ENCODE results near the gene GJB4.

The GJB4 gene

DNA sequence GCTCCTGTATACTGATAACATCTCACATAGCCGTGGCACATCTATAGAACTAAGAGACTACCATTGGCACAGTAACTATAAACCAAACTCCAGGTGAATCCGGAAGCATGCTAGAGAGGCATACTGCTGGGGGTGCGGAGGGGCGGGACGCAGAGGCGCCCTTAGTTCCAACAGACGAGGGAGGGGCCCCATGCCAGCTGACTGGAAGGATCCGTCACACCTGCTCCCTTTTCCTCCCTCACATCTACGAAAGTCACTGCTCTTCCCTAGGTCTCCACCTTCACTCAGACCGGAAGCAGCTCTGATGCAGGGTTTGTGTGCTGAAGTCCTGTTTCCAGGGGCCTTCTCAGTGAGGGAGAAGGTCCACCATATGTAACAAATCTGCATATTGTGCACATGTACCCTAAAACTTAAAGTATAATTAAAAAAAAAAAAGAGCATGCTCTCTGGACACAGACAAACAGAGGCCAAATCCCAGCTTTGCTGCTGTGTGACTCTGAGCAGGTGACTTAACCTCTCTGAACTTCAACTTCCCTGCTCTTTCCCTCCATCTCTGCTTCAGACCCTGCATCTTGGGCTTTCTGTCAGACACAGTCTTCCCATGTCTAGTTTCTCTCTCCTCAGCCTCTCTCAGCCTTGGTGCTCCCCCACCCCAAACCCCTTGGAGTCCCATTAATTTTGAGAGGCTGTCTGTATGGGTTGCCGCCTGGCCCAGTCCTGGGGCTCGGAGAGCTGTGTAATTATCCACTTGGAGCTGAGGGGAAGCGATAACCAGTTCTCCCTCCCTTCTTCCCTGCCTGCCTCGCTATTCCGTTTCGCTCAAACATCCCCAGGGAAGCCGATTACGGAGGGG lies 12.5 kb upstream of the GJB4 start:
- TF ChIP-seq, protein P1, sequence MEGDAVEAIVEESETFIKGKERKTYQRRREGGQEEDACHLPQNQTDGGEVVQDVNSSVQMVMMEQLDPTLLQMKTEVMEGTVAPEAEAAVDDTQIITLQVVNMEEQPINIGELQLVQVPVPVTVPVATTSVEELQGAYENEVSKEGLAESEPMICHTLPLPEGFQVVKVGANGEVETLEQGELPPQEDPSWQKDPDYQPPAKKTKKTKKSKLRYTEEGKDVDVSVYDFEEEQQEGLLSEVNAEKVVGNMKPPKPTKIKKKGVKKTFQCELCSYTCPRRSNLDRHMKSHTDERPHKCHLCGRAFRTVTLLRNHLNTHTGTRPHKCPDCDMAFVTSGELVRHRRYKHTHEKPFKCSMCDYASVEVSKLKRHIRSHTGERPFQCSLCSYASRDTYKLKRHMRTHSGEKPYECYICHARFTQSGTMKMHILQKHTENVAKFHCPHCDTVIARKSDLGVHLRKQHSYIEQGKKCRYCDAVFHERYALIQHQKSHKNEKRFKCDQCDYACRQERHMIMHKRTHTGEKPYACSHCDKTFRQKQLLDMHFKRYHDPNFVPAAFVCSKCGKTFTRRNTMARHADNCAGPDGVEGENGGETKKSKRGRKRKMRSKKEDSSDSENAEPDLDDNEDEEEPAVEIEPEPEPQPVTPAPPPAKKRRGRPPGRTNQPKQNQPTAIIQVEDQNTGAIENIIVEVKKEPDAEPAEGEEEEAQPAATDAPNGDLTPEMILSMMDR (IDR thresholded peaks at IDR 0.05; ENCODE audit: insufficient read depth, missing control alignments): no peak
- no peak for FAIRE-seq
- no peak for DNase-seq (ENCODE audit: insufficient read length, low spot score)

DNA sequence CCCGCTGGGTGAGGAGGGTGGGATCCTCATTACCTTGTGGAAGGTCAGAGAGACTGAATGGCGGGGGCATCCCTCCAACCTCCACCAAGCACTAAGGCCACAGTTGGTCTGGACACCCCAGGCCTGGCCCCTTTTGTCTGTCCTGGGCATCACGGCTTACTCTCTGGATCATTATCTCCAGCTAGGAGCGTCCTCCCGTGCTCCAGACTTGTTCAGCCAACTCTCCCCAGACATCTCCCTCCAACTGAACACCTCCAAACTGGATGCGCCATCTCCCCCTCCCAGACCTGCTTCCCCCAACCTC lies 11.9 kb upstream of the GJB4 start:
- FAIRE-seq (no peak), DNase-seq (ENCODE audit: insufficient read length, low spot score) (no peak)
- TF ChIP-seq, protein P1 (IDR thresholded peaks at IDR 0.05; ENCODE audit: insufficient read depth, missing control alignments): no peak

DNA sequence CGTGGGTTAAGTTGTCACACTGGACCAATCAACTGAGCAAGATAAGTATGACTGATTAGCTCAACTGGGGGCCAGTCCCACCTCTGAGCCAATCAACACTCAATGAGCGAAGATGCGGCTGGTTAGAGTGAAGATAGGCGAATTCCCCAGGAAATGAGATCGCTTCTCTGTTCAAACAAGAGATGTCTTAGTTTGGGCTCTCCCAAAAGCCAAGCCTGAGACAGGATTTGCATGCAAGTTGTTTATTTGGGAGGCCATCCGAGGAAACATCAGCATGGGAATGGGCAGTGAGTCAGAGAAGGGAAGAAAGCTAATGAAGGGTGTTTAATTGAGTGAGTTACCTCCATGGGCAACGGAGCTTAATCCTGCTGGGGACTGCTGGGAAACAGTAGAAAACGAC lies 9.5 kb upstream of the GJB4 start:
- TF ChIP-seq, protein P1 (IDR thresholded peaks at IDR 0.05; ENCODE audit: insufficient read depth, missing control alignments): no peak
- DNase-seq (ENCODE audit: insufficient read length, low spot score) (no peak), FAIRE-seq (no peak)

DNA sequence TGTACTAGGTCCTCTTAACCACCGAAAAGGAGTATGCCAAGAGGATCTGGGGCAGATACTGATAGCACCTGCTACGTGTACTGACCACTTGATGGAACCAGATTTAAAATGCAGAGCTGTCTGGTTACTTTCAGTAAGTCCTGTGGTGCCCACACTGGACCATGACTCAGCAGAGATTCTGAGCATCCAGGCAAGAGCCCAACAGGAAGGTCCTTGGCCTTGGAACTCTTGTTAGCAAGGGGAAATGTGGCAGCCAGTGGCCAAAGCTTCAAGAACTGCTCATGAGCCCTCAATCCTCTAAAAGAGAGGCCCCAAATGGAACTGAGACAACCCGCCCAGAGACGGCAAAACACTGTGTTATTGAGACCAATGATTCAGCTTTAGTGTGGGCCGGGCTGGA lies 8.9 kb upstream of the GJB4 start:
- TF ChIP-seq, protein P1 (IDR thresholded peaks at IDR 0.05; ENCODE audit: insufficient read depth, missing control alignments): no peak
- DNase-seq (ENCODE audit: insufficient read length, low spot score): no peak
- FAIRE-seq: no peak

DNA sequence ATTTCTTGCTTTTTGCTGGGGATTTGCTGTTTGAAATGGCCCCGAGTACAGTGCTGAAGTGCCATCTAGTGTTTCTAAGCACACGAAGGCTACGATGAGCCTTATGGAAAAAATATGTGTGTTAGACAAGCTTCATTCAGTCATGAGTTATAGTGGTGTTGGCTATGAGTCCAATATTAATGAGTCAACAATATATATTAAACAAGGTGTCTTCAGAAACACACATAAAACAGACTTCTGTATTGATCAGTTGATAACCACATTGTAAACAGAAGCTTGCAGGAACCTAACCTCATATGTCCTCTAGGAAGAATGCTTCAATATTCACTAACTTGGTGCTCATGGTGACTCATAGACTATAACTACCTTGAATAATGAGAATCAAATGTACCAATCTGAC lies 6.4 kb upstream of the GJB4 start:
- TF ChIP-seq, protein P1 (IDR thresholded peaks at IDR 0.05; ENCODE audit: insufficient read depth, missing control alignments): no peak
- DNase-seq (ENCODE audit: insufficient read length, low spot score): no peak
- no peak for FAIRE-seq

DNA sequence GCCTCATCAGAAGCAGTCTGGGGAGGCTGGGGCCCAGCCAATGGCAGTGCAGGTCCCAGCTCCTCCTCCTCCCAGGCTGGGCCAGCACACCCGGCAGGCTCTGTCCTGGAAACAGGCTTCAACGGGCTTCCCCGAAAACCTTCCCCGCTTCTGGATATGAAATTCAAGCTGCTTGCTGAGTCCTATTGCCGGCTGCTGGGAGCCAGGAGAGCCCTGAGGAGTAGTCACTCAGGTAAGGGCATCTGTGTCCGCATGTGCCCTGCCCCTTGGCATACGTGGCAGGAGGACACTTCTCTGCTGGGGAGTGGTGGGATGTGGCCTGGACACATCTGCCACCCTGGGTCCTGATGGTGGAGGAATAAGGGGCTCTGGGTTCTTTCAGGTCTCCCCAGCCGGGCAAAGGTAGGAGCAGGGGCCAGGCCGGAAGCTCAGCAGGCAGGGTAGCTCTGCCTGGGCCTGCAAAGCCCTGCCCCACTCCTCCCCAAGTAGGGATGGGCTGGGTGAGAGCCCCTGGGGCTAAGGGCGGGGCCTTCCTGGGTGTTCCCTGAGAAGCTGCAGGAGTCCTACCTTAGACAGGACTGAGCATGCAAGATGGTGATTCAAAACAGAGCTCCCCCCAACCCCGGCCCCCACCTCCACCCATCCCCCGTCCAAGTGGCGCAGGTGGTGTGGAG lies 4.4 kb upstream of the GJB4 start, which contains the start of gene GJB5:
GJB5 (plus strand) TSS at position 84 of the 674 bp plus-strand sequence. CDS start 2,284 bp downstream, outside the sequence.
- TF ChIP-seq, protein P1 (IDR thresholded peaks at IDR 0.05; ENCODE audit: insufficient read depth, missing control alignments): no peak
- no peak for FAIRE-seq
- no peak for DNase-seq (ENCODE audit: insufficient read length, low spot score)

DNA sequence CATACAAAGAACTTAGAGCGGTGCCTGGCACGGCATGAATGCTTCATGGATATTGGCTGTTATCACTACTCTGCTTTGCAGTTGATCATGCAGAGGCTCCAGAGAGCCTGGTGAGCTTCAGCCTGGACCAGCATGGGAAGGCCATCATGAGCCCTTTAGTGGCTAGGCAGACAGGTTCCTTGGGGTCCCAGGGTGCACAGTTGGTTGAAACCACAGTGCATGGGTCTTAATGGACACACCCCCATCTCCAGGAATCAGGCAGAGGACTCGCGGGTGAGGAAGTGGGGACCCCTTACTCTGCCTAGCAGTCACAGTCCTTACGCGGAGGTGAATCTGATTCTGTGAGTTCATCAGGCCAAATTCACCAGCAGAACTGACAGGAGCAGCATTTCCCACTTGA lies 3.6 kb upstream of the GJB4 start:
- DNase-seq (ENCODE audit: insufficient read length, low spot score) (no peak), FAIRE-seq (no peak)
- TF ChIP-seq, protein P1 (IDR thresholded peaks at IDR 0.05; ENCODE audit: insufficient read depth, missing control alignments): no peak
